Mesenchymal stem cell (in vitro differentiated cells and primary cell): ENCODE results near the gene HEMK1.

Experiments used
- DNase-seq: peaks from one replicate; pipeline ENCODE4 v3.0.0-alpha.2; 2013
- H2AFZ ChIP-seq: one replicate; pipeline ENCODE4 v1.6.1; 2013; ENCODE audit warnings: low read depth, mild to moderate bottlenecking, control low read depth, inconsistent platforms, low read length, moderate library complexity
- H2AK5ac ChIP-seq: 2 replicates; pipeline ENCODE4 v1.6.1; 2013; ENCODE audit warnings: low read length, moderate library complexity, mild to moderate bottlenecking, inconsistent platforms; ENCODE audit not compliant: severe bottlenecking
- H2BK120ac ChIP-seq: one replicate; pipeline ENCODE4 v1.6.1; 2013; ENCODE audit warnings: low read depth, mild to moderate bottlenecking, inconsistent platforms, low read length, moderate library complexity
- H2BK12ac ChIP-seq, 2 experiments: one replicate each; pipeline ENCODE4 v1.6.1; 2013; ENCODE audit warnings: inconsistent platforms in 2 of 2, low read length in 2 of 2, mild to moderate bottlenecking in 2 of 2, moderate library complexity in 2 of 2, control low read depth in 1 of 2
- H2BK15ac ChIP-seq: one replicate; pipeline ENCODE4 v1.6.1; 2013; ENCODE audit warnings: mild to moderate bottlenecking, low read depth, inconsistent platforms; ENCODE audit not compliant: poor library complexity, severe bottlenecking
- H2BK5ac ChIP-seq: 2 replicates; pipeline ENCODE4 v1.6.1; 2013; ENCODE audit warnings: low read depth, mild to moderate bottlenecking, low read length, control low read depth, inconsistent platforms; ENCODE audit not compliant: poor library complexity, severe bottlenecking
- H3K14ac ChIP-seq, 2 experiments: one replicate each; pipeline ENCODE4 v1.6.1; 2013; ENCODE audit warnings: inconsistent platforms in 2 of 2, low read length in 2 of 2, control low read depth in 1 of 2, mild to moderate bottlenecking in 1 of 2, moderate library complexity in 1 of 2
- H3K18ac ChIP-seq, 2 experiments: one replicate each; pipeline ENCODE4 v1.6.1; 2013; ENCODE audit warnings: inconsistent platforms in 2 of 2, low read length in 2 of 2, control low read depth in 1 of 2, low read depth in 1 of 2, mild to moderate bottlenecking in 1 of 2
- H3K23ac ChIP-seq, 2 experiments: one replicate each; pipeline ENCODE4 v1.6.1; 2013; ENCODE audit warnings: inconsistent platforms in 2 of 2, low read length in 2 of 2, mild to moderate bottlenecking in 2 of 2, moderate library complexity in 2 of 2, control low read depth in 1 of 2
- H3K27ac ChIP-seq: 2 replicates; pipeline ENCODE4 v1.5.1; 2013; ENCODE audit warnings: mild to moderate bottlenecking, moderate library complexity, low read length, control low read depth, inconsistent platforms; ENCODE audit not compliant: poor library complexity, severe bottlenecking
- H3K27me3 ChIP-seq, 2 experiments: 2 replicates each; pipeline versions ENCODE4 v1.6.1 to v1.7.0; 2013; ENCODE audit warnings: low read length in 2 of 2, mild to moderate bottlenecking in 2 of 2, moderate library complexity in 2 of 2, control low read depth in 1 of 2, inconsistent platforms in 1 of 2; ENCODE audit not compliant: control insufficient read depth in 1 of 2, insufficient read depth in 1 of 2
- H3K36me3 ChIP-seq, 2 experiments: 2 replicates each; pipeline versions ENCODE4 v1.6.1 to v1.7.0; 2013; ENCODE audit warnings: low read length in 2 of 2, control low read depth in 1 of 2, inconsistent platforms in 1 of 2, low read depth in 1 of 2, mild to moderate bottlenecking in 1 of 2; ENCODE audit not compliant: insufficient read depth in 2 of 2, control insufficient read depth in 1 of 2
- H3K4ac ChIP-seq, 2 experiments: one replicate each; pipeline ENCODE4 v1.6.1; 2013; ENCODE audit warnings: inconsistent platforms in 2 of 2, low read length in 2 of 2, mild to moderate bottlenecking in 2 of 2, moderate library complexity in 2 of 2, control low read depth in 1 of 2, low read depth in 1 of 2
- H3K4me1 ChIP-seq: 2 replicates; pipeline ENCODE4 v1.6.1; 2013; ENCODE audit warnings: low read depth, low read length, control low read depth; ENCODE audit not compliant: control insufficient read depth, insufficient read depth
- H3K4me2 ChIP-seq: 2 replicates; pipeline ENCODE4 v1.6.1; 2013; ENCODE audit warnings: low read length, mild to moderate bottlenecking, inconsistent platforms; ENCODE audit not compliant: poor library complexity, severe bottlenecking
- H3K4me3 ChIP-seq, 2 experiments: 2 replicates each; pipeline versions ENCODE4 v1.5.1 to v1.7.0; 2013; ENCODE audit warnings: low read length in 2 of 2, mild to moderate bottlenecking in 2 of 2, control low read depth in 1 of 2, low read depth in 1 of 2; ENCODE audit not compliant: insufficient read depth in 1 of 2
- H3K79me1 ChIP-seq: replicated peaks from 2 replicates; pipeline ENCODE4 v1.6.1; 2013; ENCODE audit warnings: mild to moderate bottlenecking, control low read depth, low read length, inconsistent platforms; ENCODE audit not compliant: poor library complexity, severe bottlenecking
- H3K9ac ChIP-seq: 2 replicates; pipeline ENCODE4 v1.7.0; 2013; ENCODE audit warnings: mild to moderate bottlenecking, low read length, moderate library complexity
- H3K9me3 ChIP-seq: 2 replicates; pipeline ENCODE4 v1.7.0; 2013; ENCODE audit warnings: mild to moderate bottlenecking, low read length; ENCODE audit not compliant: control insufficient read depth
- H4K8ac ChIP-seq: one replicate; pipeline ENCODE4 v1.6.1; 2013; ENCODE audit warnings: inconsistent platforms, mild to moderate bottlenecking, low read length, moderate library complexity
- H4K91ac ChIP-seq: one replicate; pipeline ENCODE4 v1.6.1; 2013; ENCODE audit warnings: mild to moderate bottlenecking, low read length, inconsistent platforms
- WGBS: methylation state at CpG from one replicate; pipeline ENCODE4 v1.1.7; 2013; ENCODE audit warnings: mixed read lengths; 5-methylcytosine and 5-hydroxymethylcytosine counted together

The HEMK1 gene

GRCh38 chr3:50627407-50628051, 58.2 kb downstream of the HEMK1 start:
- Histone ChIP-seq H2BK12ac (peak overlapping the region in 1 of 2 experiments; percentile 1), H3K4me1 (peaks cover 37% of the 10 kb centered on the region), H2AK5ac (no peak overlapping the region), H3K18ac (peak overlapping the region; percentile 7 to 55), H3K4me2 (no peak overlapping the region), H2BK120ac (no peak overlapping the region), H3K36me3 (peaks cover 10 to 16% of the 10 kb centered on the region in 2 experiments), H3K9ac (peak overlapping the region; percentile 33), H2BK5ac (no peak overlapping the region), H4K8ac (peak overlapping the region; percentile 41), H3K9me3 (no peaks in the 10 kb centered on the region), H2BK15ac (no peak overlapping the region), H3K27ac (no peak overlapping the region), H3K79me1 (peaks cover 47% of the 10 kb centered on the region), H3K4ac (no peak overlapping the region), H3K4me3 (no peak overlapping the region), H2AFZ (no peak overlapping the region), H3K14ac (peak overlapping the region in 1 of 2 experiments; percentile 5), H3K27me3 (no peaks in the 10 kb centered on the region), H4K91ac (peak overlapping the region; percentile 36), H3K23ac (no peak overlapping the region)
- DNase-seq: peak; percentile 74
- 30% methylated on average over 6 of the region's 6 CpGs for WGBS

- H3K23ac ChIP-seq: no peak overlapping the region
- H2AFZ ChIP-seq: no peak overlapping the region
- no peak overlapping the region for H2BK12ac ChIP-seq
- peaks cover 52% of the 10 kb centered on the region for H3K79me1 ChIP-seq
- 100% methylated on average over 3 of the region's 3 CpGs for WGBS
- H3K4ac ChIP-seq: no peak overlapping the region
- H3K36me3 ChIP-seq: peaks cover 7 to 10% of the 10 kb centered on the region in 2 experiments
- H3K4me2 ChIP-seq: no peak overlapping the region
- H4K8ac ChIP-seq: no peak overlapping the region
- H3K27ac ChIP-seq: no peak overlapping the region
- H3K4me3 ChIP-seq: no peak overlapping the region
- no peak for DNase-seq
- no peak overlapping the region for H3K18ac ChIP-seq
- H3K4me1 ChIP-seq: peaks cover 37% of the 10 kb centered on the region
- H2BK5ac ChIP-seq: no peak overlapping the region
- H3K14ac ChIP-seq: no peak overlapping the region
- H3K9ac ChIP-seq: peak overlapping the region; percentile 33
- H2AK5ac ChIP-seq: no peak overlapping the region
- no peak overlapping the region for H2BK15ac ChIP-seq
- no peaks in the 10 kb centered on the region for H3K27me3 ChIP-seq
- no peaks in the 10 kb centered on the region for H3K9me3 ChIP-seq
- peak overlapping the region; percentile 21 for H2BK120ac ChIP-seq
- peak overlapping the region; percentile 15 for H4K91ac ChIP-seq
Observed at GRCh38 chr3:50628601-50629000, 59.3 kb downstream of the HEMK1 start.

- Histone ChIP-seq H2BK5ac (no peak overlapping the region), H2AFZ (no peak overlapping the region), H3K9ac (no peak overlapping the region), H3K23ac (no peak overlapping the region), H3K14ac (no peak overlapping the region), H3K36me3 (peaks cover 5 to 6% of the 10 kb centered on the region in 2 experiments), H3K4me3 (no peak overlapping the region), H3K4me1 (peaks cover 28% of the 10 kb centered on the region), H2BK15ac (no peak overlapping the region), H3K18ac (peak overlapping the region in 1 of 2 experiments; percentile 3), H2BK12ac (no peak overlapping the region), H3K27me3 (no peaks in the 10 kb centered on the region), H3K4ac (no peak overlapping the region), H3K9me3 (no peaks in the 10 kb centered on the region), H4K8ac (no peak overlapping the region), H2BK120ac (no peak overlapping the region), H3K79me1 (peaks cover 52% of the 10 kb centered on the region), H2AK5ac (no peak overlapping the region), H3K4me2 (no peak overlapping the region), H4K91ac (no peak overlapping the region), H3K27ac (no peak overlapping the region)
- 98% methylated on average over 6 of the region's 6 CpGs for WGBS
- no peak for DNase-seq
Observed at GRCh38 chr3:50630394-50630793, 61.1 kb downstream of the HEMK1 start.

- Histone ChIP-seq H3K14ac (no peak overlapping the region), H3K27ac (no peak overlapping the region), H3K79me1 (peaks cover 48% of the 10 kb centered on the region), H3K4me2 (no peak overlapping the region), H3K18ac (peak overlapping the region in 1 of 2 experiments; percentile 3), H4K8ac (no peak overlapping the region), H2BK12ac (no peak overlapping the region), H4K91ac (no peak overlapping the region), H2BK120ac (no peak overlapping the region), H2BK15ac (no peak overlapping the region), H2AK5ac (no peak overlapping the region), H3K9ac (no peak overlapping the region), H3K27me3 (no peaks in the 10 kb centered on the region), H3K23ac (no peak overlapping the region), H2BK5ac (no peak overlapping the region), H3K4ac (no peak overlapping the region), H3K36me3 (peaks cover 5 to 6% of the 10 kb centered on the region in 2 experiments), H3K4me1 (peaks cover 24% of the 10 kb centered on the region), H3K4me3 (no peak overlapping the region), H2AFZ (no peak overlapping the region), H3K9me3 (no peaks in the 10 kb centered on the region)
- WGBS: 67% methylated on average over 4 of the region's 7 CpGs
- no peak for DNase-seq
Observed at GRCh38 chr3:50630877-50631276, 61.6 kb downstream of the HEMK1 start.
